Measurements from ENCODE around the gene SLC41A3.

DNA sequence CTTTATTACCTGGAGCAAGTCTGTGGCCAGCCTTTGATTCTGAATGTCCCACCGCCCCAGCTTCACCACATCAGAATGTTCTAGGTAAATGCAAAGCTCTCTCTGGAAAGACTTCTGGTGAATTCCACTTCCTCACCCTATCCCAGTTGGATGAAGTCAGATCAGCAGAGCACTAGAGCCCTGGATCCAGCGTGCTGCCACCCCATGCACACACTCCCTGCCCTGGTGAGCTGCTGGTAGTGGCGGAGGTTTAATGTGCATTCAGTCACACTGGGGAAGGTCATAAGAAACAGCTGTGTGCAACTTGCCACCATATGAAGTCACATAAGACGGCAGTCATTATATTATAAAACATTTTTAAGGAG lies 16.3 kb upstream of the SLC41A3 start:
- TF ChIP-seq, protein P1, sequence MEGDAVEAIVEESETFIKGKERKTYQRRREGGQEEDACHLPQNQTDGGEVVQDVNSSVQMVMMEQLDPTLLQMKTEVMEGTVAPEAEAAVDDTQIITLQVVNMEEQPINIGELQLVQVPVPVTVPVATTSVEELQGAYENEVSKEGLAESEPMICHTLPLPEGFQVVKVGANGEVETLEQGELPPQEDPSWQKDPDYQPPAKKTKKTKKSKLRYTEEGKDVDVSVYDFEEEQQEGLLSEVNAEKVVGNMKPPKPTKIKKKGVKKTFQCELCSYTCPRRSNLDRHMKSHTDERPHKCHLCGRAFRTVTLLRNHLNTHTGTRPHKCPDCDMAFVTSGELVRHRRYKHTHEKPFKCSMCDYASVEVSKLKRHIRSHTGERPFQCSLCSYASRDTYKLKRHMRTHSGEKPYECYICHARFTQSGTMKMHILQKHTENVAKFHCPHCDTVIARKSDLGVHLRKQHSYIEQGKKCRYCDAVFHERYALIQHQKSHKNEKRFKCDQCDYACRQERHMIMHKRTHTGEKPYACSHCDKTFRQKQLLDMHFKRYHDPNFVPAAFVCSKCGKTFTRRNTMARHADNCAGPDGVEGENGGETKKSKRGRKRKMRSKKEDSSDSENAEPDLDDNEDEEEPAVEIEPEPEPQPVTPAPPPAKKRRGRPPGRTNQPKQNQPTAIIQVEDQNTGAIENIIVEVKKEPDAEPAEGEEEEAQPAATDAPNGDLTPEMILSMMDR (IDR thresholded peaks at IDR 0.05): no peak
- no peak for TF ChIP-seq MYC (IDR thresholded peaks at IDR 0.05; ENCODE audit: borderline replicate concordance, low read length)
- TF ChIP-seq CEBPB (IDR thresholded peaks at IDR 0.05): no peak
- TF ChIP-seq MAX (IDR thresholded peaks at IDR 0.05): no peak
- TF ChIP-seq NR3C1 (IDR thresholded peaks at IDR 0.05): no peak
- no peak for TF ChIP-seq BHLHE40 (IDR thresholded peaks at IDR 0.05; ENCODE audit: low read depth, low read length)
- TF ChIP-seq RAD21 (conservative IDR thresholded peaks at IDR 0.05 in 1 of 2, IDR thresholded peaks at IDR 0.05 in 1 of 2): no peak
- no peak for TF ChIP-seq CHD2 (IDR thresholded peaks at IDR 0.05; ENCODE audit: low read length, partially characterized antibody)
- TF ChIP-seq POLR2A (IDR thresholded peaks at IDR 0.05; ENCODE audit: low read length): no peak
- no peak for TF ChIP-seq GATA3 (IDR thresholded peaks at IDR 0.05; ENCODE audit: borderline replicate concordance)
- TF ChIP-seq JUN (IDR thresholded peaks at IDR 0.05): no peak
- no peak for TF ChIP-seq MAZ (IDR thresholded peaks at IDR 0.05; ENCODE audit: borderline replicate concordance, low read depth, low read length)
- TF ChIP-seq CBX8 (IDR thresholded peaks at IDR 0.05): no peak
